ENCODE data around the gene CLCNKA. TPM values are rescaled to one million over a fixed set of nuclear protein-coding genes. Genes with fewer than 3 reads are reported as not detected.

Gene CLCNKA
- total and polyA plus RNA-seq, 2 experiments from 2014 or later, result 1.3 TPM

DNA sequence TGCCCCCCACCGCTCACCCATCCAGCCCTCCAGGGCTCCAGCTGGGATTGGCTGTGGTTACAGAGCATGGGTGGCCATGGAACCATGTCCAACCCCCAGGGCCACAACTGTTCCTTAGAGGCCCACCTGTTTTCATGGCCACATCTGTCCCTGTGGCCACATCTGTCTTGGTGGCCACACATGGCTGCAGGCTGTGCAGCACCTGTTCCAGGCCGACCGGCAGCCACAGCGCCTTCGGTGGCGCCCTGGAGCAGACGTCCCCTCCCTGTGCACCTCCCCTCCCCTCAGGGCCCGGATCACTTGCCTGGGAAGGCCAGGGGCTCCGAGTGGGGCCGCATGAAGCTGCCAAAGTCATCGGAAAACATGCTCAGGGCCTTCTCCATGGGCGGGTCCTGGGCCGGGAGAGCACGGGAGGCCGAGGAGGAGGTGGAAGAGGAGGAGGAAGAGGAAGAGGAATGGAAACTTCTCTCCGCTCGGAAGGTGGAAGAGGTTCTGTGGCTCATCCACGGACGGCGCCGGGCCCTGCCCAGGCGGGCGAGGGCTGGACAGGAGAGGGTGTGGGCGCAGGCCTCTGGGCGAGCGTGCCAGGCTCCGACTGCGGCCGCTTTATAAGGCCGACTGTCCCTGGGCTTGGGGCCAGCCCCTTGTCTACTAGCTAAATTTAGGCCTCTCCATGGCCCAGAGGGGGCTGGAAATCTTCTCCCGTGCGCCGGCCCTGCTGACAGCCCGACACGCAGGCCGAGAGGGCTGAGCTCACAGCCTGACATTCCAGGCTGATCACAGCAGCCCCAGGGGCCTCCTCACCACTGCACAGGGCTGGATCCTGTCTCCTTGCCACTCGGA lies 4.2 kb upstream of the CLCNKA start, which contains the start of gene HSPB7:
HSPB7 (minus strand) TSS at position 583 of the 843 bp plus-strand sequence; CDS start at position 503, 80 bp downstream.
- Histone ChIP-seq H3K4me3 (no peak within 1 kb of the TSS), H3K27me3 (no peaks in the 10 kb centered on the region), H3K9me2 (replicated peaks; ENCODE audit: insufficient read depth) (no peaks in the 10 kb centered on the region), H3K4me1 (ENCODE audit: insufficient read depth) (peaks cover 51% of the 10 kb centered on the region), H3K4me2 (peak within 1 kb of the TSS; percentile 63), H3K27ac (peak within 1 kb of the TSS; percentile 93), H3K9me3 (ENCODE audit: low read depth) (no peaks in the 10 kb centered on the region), H3K36me3 (replicated peaks; ENCODE audit: insufficient read depth, low read depth) (no peaks in the 10 kb centered on the region), H3K79me2 (no peaks in the 10 kb centered on the region), H4K20me1 (ENCODE audit: insufficient read depth, poor library complexity, severe bottlenecking) (no peaks in the 10 kb centered on the region), H2AFZ (no peak within 1 kb of the TSS)
- DNase-seq (ENCODE audit: low spot score), result peak; percentile 90
- no peak for TF ChIP-seq EZH2 (IDR thresholded peaks at IDR 0.05; ENCODE audit: borderline replicate concordance)
- whole genome bisulfite sequencing (ENCODE audit: low lambda C conversion rate, missing lambda C conversion rate), result 48% methylated on average over 36 of the region's 37 CpGs

DNA sequence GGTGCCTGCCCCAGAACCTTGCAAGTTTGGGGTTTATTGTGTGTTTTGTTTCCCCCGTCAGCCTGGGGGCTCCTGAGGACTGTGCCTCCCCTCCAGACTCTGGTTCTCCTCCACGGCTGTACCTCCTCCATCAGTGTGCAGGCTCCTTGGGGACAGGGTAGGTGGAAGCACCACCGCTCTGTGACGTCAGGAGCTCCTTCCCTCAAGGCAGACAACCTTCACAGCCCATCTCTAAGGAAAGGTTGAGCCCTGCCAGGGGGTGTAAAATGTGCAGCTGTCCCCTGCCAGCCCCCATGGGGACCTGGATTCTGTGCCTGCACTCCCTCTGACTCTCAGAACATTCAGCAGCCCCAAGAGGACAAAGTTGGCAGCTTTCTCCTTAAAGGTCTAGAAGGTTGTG lies 3.5 kb upstream of the CLCNKA start:
- H3K79me2 ChIP-seq, result no peaks in the 10 kb centered on the region
- H3K4me3 ChIP-seq, result no peak overlapping the region
- H3K27me3 ChIP-seq, result no peaks in the 10 kb centered on the region
- 49% methylated on average over 4 of the region's 4 CpGs for WGBS (ENCODE audit: low lambda C conversion rate, missing lambda C conversion rate)
- no peak overlapping the region for H2AFZ ChIP-seq
- TF ChIP-seq, protein P1, sequence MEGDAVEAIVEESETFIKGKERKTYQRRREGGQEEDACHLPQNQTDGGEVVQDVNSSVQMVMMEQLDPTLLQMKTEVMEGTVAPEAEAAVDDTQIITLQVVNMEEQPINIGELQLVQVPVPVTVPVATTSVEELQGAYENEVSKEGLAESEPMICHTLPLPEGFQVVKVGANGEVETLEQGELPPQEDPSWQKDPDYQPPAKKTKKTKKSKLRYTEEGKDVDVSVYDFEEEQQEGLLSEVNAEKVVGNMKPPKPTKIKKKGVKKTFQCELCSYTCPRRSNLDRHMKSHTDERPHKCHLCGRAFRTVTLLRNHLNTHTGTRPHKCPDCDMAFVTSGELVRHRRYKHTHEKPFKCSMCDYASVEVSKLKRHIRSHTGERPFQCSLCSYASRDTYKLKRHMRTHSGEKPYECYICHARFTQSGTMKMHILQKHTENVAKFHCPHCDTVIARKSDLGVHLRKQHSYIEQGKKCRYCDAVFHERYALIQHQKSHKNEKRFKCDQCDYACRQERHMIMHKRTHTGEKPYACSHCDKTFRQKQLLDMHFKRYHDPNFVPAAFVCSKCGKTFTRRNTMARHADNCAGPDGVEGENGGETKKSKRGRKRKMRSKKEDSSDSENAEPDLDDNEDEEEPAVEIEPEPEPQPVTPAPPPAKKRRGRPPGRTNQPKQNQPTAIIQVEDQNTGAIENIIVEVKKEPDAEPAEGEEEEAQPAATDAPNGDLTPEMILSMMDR (IDR thresholded peaks at IDR 0.05; ENCODE audit: poor library complexity), result no peak
- TF ChIP-seq EZH2 (IDR thresholded peaks at IDR 0.05; ENCODE audit: borderline replicate concordance) (no peak), EZH2phosphoT487 (IDR thresholded peaks at IDR 0.05; ENCODE audit: low read depth, severe bottlenecking, unreplicated experiment) (no peak)
- H3K9me2 ChIP-seq (replicated peaks; ENCODE audit: insufficient read depth), result no peaks in the 10 kb centered on the region
- peak overlapping the region; percentile 63 for H3K4me2 ChIP-seq
- peaks cover 47% of the 10 kb centered on the region for H3K4me1 ChIP-seq (ENCODE audit: insufficient read depth)
- H4K20me1 ChIP-seq (ENCODE audit: insufficient read depth, poor library complexity, severe bottlenecking), result no peaks in the 10 kb centered on the region
- no peaks in the 10 kb centered on the region for H3K9me3 ChIP-seq (ENCODE audit: low read depth)
- peak overlapping the region; percentile 93 for H3K27ac ChIP-seq
- H3K36me3 ChIP-seq (replicated peaks; ENCODE audit: insufficient read depth, low read depth), result no peaks in the 10 kb centered on the region
- no peak for DNase-seq (ENCODE audit: low spot score)

DNA sequence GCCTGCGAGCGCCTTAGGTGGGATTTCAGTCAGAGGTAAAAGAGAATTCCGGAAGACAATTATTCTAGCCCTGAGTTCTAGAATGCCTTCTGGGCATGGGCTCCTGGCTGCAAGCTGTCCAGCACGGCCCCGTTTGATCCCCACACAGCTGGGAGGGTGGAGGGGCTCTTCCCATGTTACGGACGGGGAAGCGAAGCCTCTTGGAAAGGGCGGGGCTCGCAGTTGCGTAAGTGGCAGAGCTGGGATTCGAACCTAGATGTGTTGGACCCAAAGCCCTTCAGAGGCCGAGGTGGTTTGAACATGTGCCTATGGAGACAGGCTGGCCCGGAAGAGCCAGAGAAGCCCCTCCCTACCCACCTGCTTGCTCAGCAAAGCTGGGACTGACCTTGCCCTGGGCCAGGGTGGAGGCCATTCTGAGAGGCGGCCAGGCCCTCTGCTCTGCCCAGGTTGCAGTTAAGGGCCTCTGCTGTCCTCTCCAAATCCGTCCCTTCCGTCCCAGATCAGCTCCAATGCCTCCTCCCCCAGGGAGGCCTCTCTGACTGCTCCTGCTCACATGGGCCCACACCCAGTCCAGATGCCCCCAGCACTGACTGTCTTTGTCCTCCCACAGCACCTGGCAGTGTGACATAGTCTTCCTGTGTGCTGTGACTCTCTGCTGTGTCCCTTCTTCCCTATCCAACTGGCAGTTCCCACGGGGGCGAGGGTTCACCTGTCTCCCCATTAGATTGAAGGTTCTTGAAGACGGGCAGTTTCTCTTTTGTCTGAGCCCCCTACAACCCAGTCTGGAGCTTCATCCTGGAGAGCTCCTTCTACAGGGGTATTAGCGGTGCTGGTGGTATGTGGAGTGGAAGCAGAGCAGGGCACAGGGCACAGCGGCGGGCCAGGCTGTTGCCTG lies 2.8 kb upstream of the CLCNKA start:
- Histone ChIP-seq H3K27ac (peak overlapping the region; percentile 93), H3K4me3 (no peak overlapping the region), H3K9me3 (ENCODE audit: low read depth) (no peaks in the 10 kb centered on the region), H3K36me3 (replicated peaks; ENCODE audit: insufficient read depth, low read depth) (no peaks in the 10 kb centered on the region), H2AFZ (no peak overlapping the region), H3K4me1 (ENCODE audit: insufficient read depth) (peaks cover 40% of the 10 kb centered on the region), H3K4me2 (peak overlapping the region; percentile 63), H3K27me3 (no peaks in the 10 kb centered on the region), H3K9me2 (replicated peaks; ENCODE audit: insufficient read depth) (no peaks in the 10 kb centered on the region), H4K20me1 (ENCODE audit: insufficient read depth, poor library complexity, severe bottlenecking) (no peaks in the 10 kb centered on the region), H3K79me2 (no peaks in the 10 kb centered on the region)
- DNase-seq (ENCODE audit: low spot score), result no peak
- TF ChIP-seq EZH2phosphoT487 (IDR thresholded peaks at IDR 0.05; ENCODE audit: low read depth, severe bottlenecking, unreplicated experiment) (no peak), EZH2 (IDR thresholded peaks at IDR 0.05; ENCODE audit: borderline replicate concordance) (no peak)
- TF ChIP-seq, protein P1 (IDR thresholded peaks at IDR 0.05; ENCODE audit: poor library complexity), result no peak
- WGBS (ENCODE audit: low lambda C conversion rate, missing lambda C conversion rate), result 81% methylated on average over 23 of the region's 23 CpGs
